B cell (primary cell): ENCODE measurements around the gene DVL1. TPM values are rescaled to one million over a fixed set of nuclear protein-coding genes. Genes with fewer than 3 reads are reported as not detected.

Experiments
- ATAC-seq: fragments of 200-7000 bp; cut with Tn5 transposase; one replicate; pipeline ENCODE4 v1.10.0; 2021; ENCODE audit warnings: low read depth, mild to moderate bottlenecking, moderate number of reproducible peaks, moderate library complexity
- CTCF ChIA-PET: fragments of 350-600 bp; sonication (Branson Sonifier 250); formaldehyde crosslinking; loops from one replicate; lab custom pipeline; 2021; ENCODE audit warnings: antibody characterized with exemption, inconsistent platforms; lab: Charles Lee
- POLR2A ChIA-PET: fragments of 350-600 bp; sonication (Branson Sonifier 250); formaldehyde crosslinking; loops from one replicate; lab custom pipeline; 2021; ENCODE audit warnings: antibody characterized with exemption; lab: Charles Lee
- DNase-seq: peaks from one replicate; pipeline ENCODE4 v3.0.0; 2013
- H2AFZ ChIP-seq: 2 replicates; pipeline ENCODE4 v1.6.1; 2012; ENCODE audit warnings: mild to moderate bottlenecking, low read depth, low read length; ENCODE audit not compliant: insufficient read depth, poor library complexity, severe bottlenecking
- H3K27ac ChIP-seq, 2 donors: 1 replicate in 1 of 2; 2 replicates in 1 of 2; pipeline ENCODE4 v1.5.1; 2012 to 2013; ENCODE audit warnings: low read length in 2 of 2, mild to moderate bottlenecking in 2 of 2, moderate library complexity in 1 of 2
- H3K27me3 ChIP-seq, 4 experiments: fragments of 200-600 bp in 1 of 4; sonication (generic) in 1 of 4; replicated peaks in 1 of 4; 1 replicate in 2 of 4; 2 replicates in 2 of 4; pipeline versions ENCODE4 v1.6.1 to v1.7.0; 2013 to 2016; ENCODE audit warnings: low read length in 3 of 4, mild to moderate bottlenecking in 2 of 4, mixed read lengths in 1 of 4, moderate library complexity in 1 of 4; ENCODE audit not compliant: insufficient read depth in 4 of 4, control insufficient read depth in 3 of 4; ENCODE audit errors: control extremely low read depth in 1 of 4
- H3K36me3 ChIP-seq, 2 experiments: replicated peaks in 1 of 2; 1 replicate in 1 of 2; 2 replicates in 1 of 2; pipeline versions ENCODE4 v1.6.1 to v1.7.1; 2013; ENCODE audit warnings: low read length in 1 of 2; ENCODE audit not compliant: insufficient read depth in 2 of 2, control insufficient read depth in 1 of 2; ENCODE audit errors: control extremely low read depth in 1 of 2, extremely low read depth in 1 of 2
- H3K4me1 ChIP-seq, 2 donors: fragments of 200-600 bp in 1 of 2; sonication (generic) in 1 of 2; 1 replicate in 1 of 2; 2 replicates in 1 of 2; pipeline versions ENCODE4 v1.5.1 to v1.6.1; 2013 to 2017; ENCODE audit warnings: low read length in 2 of 2; ENCODE audit not compliant: control insufficient read depth in 2 of 2, insufficient read depth in 2 of 2
- H3K4me2 ChIP-seq: replicated peaks from 2 replicates; pipeline ENCODE3; 2012; ENCODE audit warnings: mild to moderate bottlenecking, low read depth, low read length; ENCODE audit not compliant: poor library complexity, severe bottlenecking
- H3K4me3 ChIP-seq, 5 experiments: fragments of 200-600 bp in 1 of 5; sonication (generic) in 1 of 5; 1 replicate in 3 of 5; 2 replicates in 2 of 5; pipeline versions ENCODE4 v1.5.1 to v1.7.0; 2011 to 2016; ENCODE audit warnings: low read length in 4 of 5, mild to moderate bottlenecking in 4 of 5, low read depth in 2 of 5, control low read depth in 1 of 5, moderate library complexity in 1 of 5; ENCODE audit not compliant: insufficient read depth in 1 of 5; ENCODE audit errors: control extremely low read depth in 1 of 5, extremely low read depth in 1 of 5
- H3K79me2 ChIP-seq: fragments of 200-600 bp; sonication (generic); one replicate; pipeline ENCODE4 v1.6.0; 2016; ENCODE audit warnings: low read length; ENCODE audit not compliant: control insufficient read depth, insufficient read depth
- H3K9ac ChIP-seq: fragments of 200-600 bp; sonication (generic); 2 replicates; pipeline ENCODE4 v1.6.1; 2017; ENCODE audit warnings: mild to moderate bottlenecking, low read length, moderate library complexity
- H3K9me3 ChIP-seq, 3 donors: one replicate each; pipeline versions ENCODE4 v1.6.1 to v1.7.1; 2013; ENCODE audit warnings: low read length in 2 of 3; ENCODE audit not compliant: control insufficient read depth in 2 of 3, insufficient read depth in 1 of 3; ENCODE audit errors: control extremely low read depth in 1 of 3
- H4K20me1 ChIP-seq: 2 replicates; pipeline ENCODE4 v1.6.0; 2012; ENCODE audit warnings: mild to moderate bottlenecking, low read length; ENCODE audit not compliant: insufficient read depth, control insufficient read depth, poor library complexity, severe bottlenecking
- H3K27ac Mint-ChIP-seq: one replicate; pipeline ENCODE4 v1.8.0; 2021; ENCODE audit warnings: mixed read lengths
- H3K27me3 Mint-ChIP-seq: one replicate; pipeline ENCODE4 v1.8.0; 2021; ENCODE audit warnings: mixed read lengths
- H3K4me1 Mint-ChIP-seq: one replicate; pipeline ENCODE4 v1.8.0; 2021; ENCODE audit warnings: mixed read lengths
- H3K4me3 Mint-ChIP-seq: one replicate; pipeline ENCODE4 v1.8.0; 2021; ENCODE audit warnings: mixed read lengths
- H3K9me3 Mint-ChIP-seq: one replicate; pipeline ENCODE4 v1.8.0; 2022; ENCODE audit warnings: mixed read lengths; ENCODE audit not compliant: insufficient read depth
- CTCF ChIP-seq: fragments of 200-600 bp; IDR thresholded peaks from one replicate; pipeline ENCODE4 v1.8.0; 2022; ENCODE audit warnings: antibody characterized with exemption, mild to moderate bottlenecking
- EZH2 ChIP-seq: IDR thresholded peaks from 2 replicates; pipeline ENCODE4 v1.6.1; 2012; ENCODE audit warnings: borderline replicate concordance, low read depth, mild to moderate bottlenecking, moderate library complexity, low read length; ENCODE audit not compliant: insufficient read depth, poor library complexity, severe bottlenecking
- WGBS: methylation state at CpG from one replicate; pipeline ENCODE4 v1.1.5; 2013; ENCODE audit warnings: missing lambda C conversion rate; ENCODE audit not compliant: insufficient coverage; 5-methylcytosine and 5-hydroxymethylcytosine counted together
- intact Hi-C: fragments of 100-400 bp; cut with micrococcal nuclease; formaldehyde crosslinking; loops from one replicate; pipeline ENCODE4 v1.10.0; 2022
- polyA plus RNA-seq: library from polyadenylated mRNA; depleted of rRNA; stranded (reverse); fragments of >200 nt; gene quantifications from 2 replicates; pipeline ENCODE4 v1.2.3, GENCODE V29; 2012
- total RNA-seq, 2 donors: library from RNA; stranded (reverse); fragments of 120-200 nt in 1 of 2; gene quantifications; 1 replicate in 1 of 2; 2 replicates in 1 of 2; pipeline versions ENCODE4 v1.2.3 to v1.2.4, GENCODE V29; 2013 to 2022

DVL1 gene
- total and polyA plus RNA-seq, 2 donors (not counting 1 experiment from before 2014, with no cell fraction given): 46.1 to 53.5 TPM

- DNase-seq (no peak), ATAC-seq (no peak)
- Histone ChIP-seq H3K9ac (no peak overlapping the region), H3K4me2 (no peak overlapping the region), H3K4me1 (peaks cover 9 to 12% of the 10 kb centered on the region in 2 donors), H3K27ac (no peak overlapping the region), H3K9me3 (peaks cover 0 to 17% (median 0%) of the 10 kb centered on the region in 3 donors), H3K4me3 (no peak overlapping the region), H2AFZ (no peak overlapping the region), H3K79me2 (peaks cover 2% of the 10 kb centered on the region), H3K36me3 (peaks cover 0 to under 1% of the 10 kb centered on the region in 2 experiments), H4K20me1 (peaks cover 3% of the 10 kb centered on the region), H3K27me3 (peaks cover 0 to 3% (median 0%) of the 10 kb centered on the region in 4 experiments)
- Mint-ChIP-seq H3K9me3 (no peaks in the 10 kb centered on the region), H3K4me3 (no peak overlapping the region), H3K4me1 (peaks cover 3% of the 10 kb centered on the region), H3K27me3 (peaks cover under 1% of the 10 kb centered on the region), H3K27ac (no peak overlapping the region)
- intact Hi-C loops: no loop called here
- WGBS: 95% methylated on average over 5 of the region's 5 CpGs
- ChIA-PET POLR2A (no interaction called here), CTCF (no interaction called here)
- TF ChIP-seq CTCF: no peak
- TF ChIP-seq EZH2: no peak
Measured at GRCh38 chr1:1367315-1367714, 18.1 kb upstream of the DVL1 start.

GRCh38 chr1:1366699-1367066, 17.5 kb upstream of the DVL1 start:
- Histone ChIP-seq H4K20me1 (no peaks in the 10 kb centered on the region), H3K27me3 (peaks cover 0 to 3% (median 0%) of the 10 kb centered on the region in 4 experiments), H3K27ac (no peak overlapping the region), H3K4me3 (no peak overlapping the region), H3K79me2 (no peaks in the 10 kb centered on the region), H3K4me2 (no peak overlapping the region), H3K36me3 (no peaks in the 10 kb centered on the region), H3K4me1 (peaks cover 3 to 6% of the 10 kb centered on the region in 2 donors), H2AFZ (no peak overlapping the region), H3K9me3 (peaks cover 0 to 14% (median 0%) of the 10 kb centered on the region in 3 donors), H3K9ac (no peak overlapping the region)
- POLR2A ChIA-PET: no interaction called here
- CTCF ChIA-PET: no interaction called here
- TF ChIP-seq EZH2 (no peak), CTCF (no peak)
- H3K27me3 Mint-ChIP-seq: peaks cover 5% of the 10 kb centered on the region
- DNase-seq: no peak
- intact Hi-C loops: no loop called here
- no peak overlapping the region for H3K27ac Mint-ChIP-seq
- 78% methylated on average over 2 of the region's 3 CpGs for WGBS
- H3K4me1 Mint-ChIP-seq: peaks cover 2% of the 10 kb centered on the region
- ATAC-seq: no peak
- no peak overlapping the region for H3K4me3 Mint-ChIP-seq
- H3K9me3 Mint-ChIP-seq: no peaks in the 10 kb centered on the region
